Gastrocnemius medialis (tissue), 4 donors: ENCODE results near the gene RASA3. TPM values are rescaled to one million over a fixed set of nuclear protein-coding genes. Genes with fewer than 3 reads are reported as not detected.

ENCODE experiments used
- ATAC-seq, 2 donors: fragments of 150-250 bp; one replicate each; pipeline ENCODE4 v1.9.1; 2016
- DNase-seq, 2 donors: peaks; one replicate each; pipeline ENCODE4 v3.0.0-alpha.2; 2019
- H3K27ac ChIP-seq, 4 donors: fragments of 200-600 bp; sonication (generic); 1 replicate in 1 of 4; 2 replicates in 3 of 4; pipeline ENCODE4 v1.5.1; 2016 to 2018; ENCODE audit warnings: mild to moderate bottlenecking in 2 of 4, moderate library complexity in 1 of 4
- H3K27me3 ChIP-seq, 3 donors: fragments of 200-600 bp; sonication (generic) in 2 of 3; 1 replicate in 1 of 3; 2 replicates in 2 of 3; pipeline versions ENCODE4 v1.5.1 to v1.6.0; 2016 to 2019; ENCODE audit warnings: mild to moderate bottlenecking in 1 of 3, moderate library complexity in 1 of 3
- H3K36me3 ChIP-seq, 2 donors: fragments of 200-600 bp; sonication (generic) in 1 of 2; one replicate each; pipeline ENCODE4 v1.5.1; 2017 to 2018
- H3K4me1 ChIP-seq, 2 donors: fragments of 200-600 bp; sonication (generic) in 1 of 2; one replicate each; pipeline ENCODE4 v1.5.1; 2016 to 2017; ENCODE audit warnings: mild to moderate bottlenecking in 2 of 2
- H3K4me3 ChIP-seq, 4 donors: fragments of 200-600 bp; sonication (generic) in 3 of 4; 1 replicate in 1 of 4; 2 replicates in 3 of 4; pipeline ENCODE4 v1.5.1; 2016 to 2019; ENCODE audit warnings: mild to moderate bottlenecking in 2 of 4
- H3K9me3 ChIP-seq, 3 donors: fragments of 200-600 bp; sonication (generic) in 2 of 3; 1 replicate in 1 of 3; 2 replicates in 2 of 3; pipeline ENCODE4 v1.5.1; 2016 to 2019
- POLR2A ChIP-seq, 2 donors: fragments of 450-650 bp; IDR thresholded peaks; one replicate each; pipeline ENCODE4 v1.6.1; 2017; ENCODE audit warnings: antibody characterized with exemption in 2 of 2, mild to moderate bottlenecking in 2 of 2, moderate library complexity in 2 of 2
- in situ Hi-C, 4 donors: fragments of 200-750 bp; cut with MboI; loops; one replicate each; pipeline versions ENCODE4 v1.15.0 to v1.8.0; 2017; ENCODE audit warnings: low sequenced_read_pairs in 4 of 4
- intact Hi-C: fragments of 100-400 bp; cut with DNase I; formaldehyde crosslinking; loops from one replicate; pipeline ENCODE4 v1.15.1; 2023; ENCODE audit warnings: low total_unique reads
- total RNA-seq, 4 donors: library from RNA; depleted of rRNA; stranded (reverse); fragments of >200 nt; gene quantifications; one replicate each; pipeline versions ENCODE4 v1.1.0 to v1.2.3, GENCODE V29; 2016
- TF ChIP-seq, protein P1 (sequence below), 5 experiments: fragments of 450-650 bp in 3 of 5; fragments of 200-600 bp in 2 of 5; sonication (generic) in 2 of 5; IDR thresholded peaks in 4 of 5; conservative IDR thresholded peaks in 1 of 5; 1 replicate in 4 of 5; 2 replicates in 1 of 5; pipeline ENCODE4 v1.5.1; 2016 to 2019; ENCODE audit warnings: antibody characterized with exemption in 5 of 5, mild to moderate bottlenecking in 3 of 5, moderate library complexity in 3 of 5

The RASA3 gene
- total RNA-seq, 4 donors from 2014 or later: 3.4 to 22.2 (median 10.8) TPM

DNA sequence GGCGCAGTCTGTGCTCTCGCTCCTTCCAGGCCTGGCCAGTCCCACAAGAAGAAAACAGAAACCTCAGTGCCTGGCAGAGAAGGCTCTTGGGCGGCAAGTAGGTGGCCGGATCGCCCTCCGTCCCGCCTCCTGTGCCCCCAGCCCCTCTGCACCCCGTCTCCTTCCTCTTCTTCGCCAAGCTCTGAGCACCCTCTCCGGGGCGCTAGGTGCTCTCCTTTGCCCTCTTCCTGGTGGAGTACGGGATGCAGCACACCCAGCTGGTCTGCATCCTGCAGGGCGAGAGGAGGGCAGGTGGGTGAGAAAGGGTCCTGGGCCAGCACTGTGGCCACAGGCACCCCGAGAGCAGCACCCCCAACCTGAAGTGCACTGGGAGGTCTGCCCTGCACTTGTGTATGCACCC, 175.9 kb downstream of the RASA3 start:
- no peak for DNase-seq
- ATAC-seq: no peak
- H3K4me1 ChIP-seq: no peaks in the 10 kb centered on the region
- TF ChIP-seq, protein P1, sequence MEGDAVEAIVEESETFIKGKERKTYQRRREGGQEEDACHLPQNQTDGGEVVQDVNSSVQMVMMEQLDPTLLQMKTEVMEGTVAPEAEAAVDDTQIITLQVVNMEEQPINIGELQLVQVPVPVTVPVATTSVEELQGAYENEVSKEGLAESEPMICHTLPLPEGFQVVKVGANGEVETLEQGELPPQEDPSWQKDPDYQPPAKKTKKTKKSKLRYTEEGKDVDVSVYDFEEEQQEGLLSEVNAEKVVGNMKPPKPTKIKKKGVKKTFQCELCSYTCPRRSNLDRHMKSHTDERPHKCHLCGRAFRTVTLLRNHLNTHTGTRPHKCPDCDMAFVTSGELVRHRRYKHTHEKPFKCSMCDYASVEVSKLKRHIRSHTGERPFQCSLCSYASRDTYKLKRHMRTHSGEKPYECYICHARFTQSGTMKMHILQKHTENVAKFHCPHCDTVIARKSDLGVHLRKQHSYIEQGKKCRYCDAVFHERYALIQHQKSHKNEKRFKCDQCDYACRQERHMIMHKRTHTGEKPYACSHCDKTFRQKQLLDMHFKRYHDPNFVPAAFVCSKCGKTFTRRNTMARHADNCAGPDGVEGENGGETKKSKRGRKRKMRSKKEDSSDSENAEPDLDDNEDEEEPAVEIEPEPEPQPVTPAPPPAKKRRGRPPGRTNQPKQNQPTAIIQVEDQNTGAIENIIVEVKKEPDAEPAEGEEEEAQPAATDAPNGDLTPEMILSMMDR (IDR thresholded peaks at IDR 0.05 in 4 of 5, conservative IDR thresholded peaks at IDR 0.05 in 1 of 5): no peak
- no peak for TF ChIP-seq POLR2A (IDR thresholded peaks at IDR 0.05)
- H3K9me3 ChIP-seq: no peaks in the 10 kb centered on the region
- H3K27ac ChIP-seq: no peak overlapping the region
- H3K4me3 ChIP-seq: no peak overlapping the region
- intact Hi-C loops (no loop called here), in situ Hi-C loops (no loop called here)
- H3K27me3 ChIP-seq: no peaks in the 10 kb centered on the region
- H3K36me3 ChIP-seq: peaks cover 0 to 8% of the 10 kb centered on the region in 2 donors

DNA sequence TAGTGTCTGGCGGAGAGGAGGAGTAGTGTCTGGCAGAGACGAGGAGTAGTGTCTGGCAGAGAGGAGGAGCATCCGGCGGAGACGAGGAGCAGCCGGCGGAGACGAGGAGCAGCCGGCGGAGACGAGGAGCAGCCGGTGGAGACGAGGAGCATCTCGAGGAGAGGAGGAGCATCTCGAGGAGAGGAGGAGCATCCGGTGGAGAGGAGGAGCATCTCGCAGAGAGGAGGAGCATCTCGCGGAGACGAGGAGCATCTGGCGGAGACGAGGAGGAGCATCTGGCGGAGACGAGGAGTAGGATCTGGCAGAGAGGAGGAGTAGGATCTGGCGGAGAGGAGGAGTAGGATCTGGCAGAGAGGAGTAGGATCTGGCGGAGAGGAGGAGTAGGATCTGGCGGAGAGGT, 176.7 kb downstream of the RASA3 start:
- TF ChIP-seq, protein P1 (IDR thresholded peaks at IDR 0.05 in 4 of 5, conservative IDR thresholded peaks at IDR 0.05 in 1 of 5): no peak
- TF ChIP-seq POLR2A (IDR thresholded peaks at IDR 0.05): no peak
- no peak for DNase-seq
- H3K4me1 ChIP-seq: peaks cover 4 to 7% of the 10 kb centered on the region in 2 donors
- no peak for ATAC-seq
- H3K36me3 ChIP-seq: peaks cover 0 to 8% of the 10 kb centered on the region in 2 donors
- no peaks in the 10 kb centered on the region for H3K9me3 ChIP-seq
- in situ Hi-C loops: no loop called here
- H3K27me3 ChIP-seq: no peaks in the 10 kb centered on the region
- intact Hi-C loops: no loop called here
- H3K27ac ChIP-seq: no peak overlapping the region
- no peak overlapping the region for H3K4me3 ChIP-seq

DNA sequence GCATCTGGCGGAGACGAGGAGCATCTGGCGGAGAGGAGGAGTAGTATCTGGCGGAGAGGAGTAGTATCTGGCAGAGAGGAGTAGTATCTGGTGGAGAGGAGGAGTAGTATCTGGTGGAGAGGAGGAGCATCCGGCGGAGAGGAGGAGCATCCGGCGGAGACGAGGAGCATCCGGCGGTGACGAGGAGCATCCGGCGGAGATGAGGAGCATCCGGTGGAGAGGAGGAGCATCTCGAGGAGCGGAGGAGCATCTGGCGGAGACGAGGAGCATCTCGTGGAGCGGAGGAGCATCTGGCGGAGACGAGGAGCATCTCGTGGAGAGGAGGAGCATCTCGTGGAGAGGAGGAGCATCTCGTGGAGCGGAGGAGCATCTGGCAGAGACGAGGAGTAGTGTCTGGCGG, 177.2 kb downstream of the RASA3 start:
- in situ Hi-C loops: no loop called here
- H3K4me3 ChIP-seq: no peak overlapping the region
- no peak for DNase-seq

DNA sequence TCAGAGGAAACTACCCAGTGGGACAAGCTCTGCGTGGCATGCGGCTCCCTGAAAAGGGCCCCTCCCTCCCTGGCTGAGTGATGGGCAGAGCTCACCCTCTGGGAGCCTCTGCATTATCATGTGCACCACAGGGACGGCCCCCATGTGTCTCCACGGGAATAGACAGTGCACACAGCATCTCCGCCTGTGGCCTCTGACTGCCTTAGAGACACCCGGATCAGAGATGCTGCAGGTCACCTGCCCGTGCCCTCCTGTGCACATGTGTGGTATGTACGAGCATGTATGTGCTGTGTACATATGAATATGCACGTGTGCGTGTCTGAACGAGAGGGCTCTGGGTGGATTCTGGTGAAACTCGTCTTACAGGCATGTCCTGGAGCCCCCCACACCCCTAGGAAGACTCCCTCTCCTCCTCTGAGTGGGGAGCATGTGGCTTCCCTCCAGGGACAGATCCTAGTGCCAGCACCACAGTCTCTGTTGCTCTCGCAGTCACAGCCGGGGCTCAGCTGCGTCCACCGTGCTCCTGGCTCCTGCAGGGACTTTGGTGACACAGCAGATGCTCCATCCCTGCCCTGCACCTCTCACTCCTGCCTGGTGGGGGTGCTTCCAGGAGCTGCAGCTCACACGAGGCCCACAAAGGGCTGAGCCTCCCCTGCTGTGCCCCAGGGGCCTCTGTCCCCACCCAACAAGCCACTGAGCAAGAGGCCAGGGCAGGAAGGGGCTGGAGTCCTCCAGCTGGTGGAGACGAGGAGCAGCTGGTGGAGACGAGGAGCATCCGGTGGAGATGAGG, 178.2 kb downstream of the RASA3 start:
- TF ChIP-seq POLR2A (IDR thresholded peaks at IDR 0.05): no peak
- TF ChIP-seq, protein P1 (IDR thresholded peaks at IDR 0.05 in 4 of 5, conservative IDR thresholded peaks at IDR 0.05 in 1 of 5): no peak
- intact Hi-C loops: no loop called here
- no peak overlapping the region for H3K27ac ChIP-seq
- DNase-seq: no peak
- in situ Hi-C loops: no loop called here
- no peaks in the 10 kb centered on the region for H3K27me3 ChIP-seq
- peaks cover 0 to 8% of the 10 kb centered on the region in 2 donors for H3K36me3 ChIP-seq
- ATAC-seq: no peak
- no peak overlapping the region for H3K4me3 ChIP-seq
- H3K4me1 ChIP-seq: peaks cover 4 to 7% of the 10 kb centered on the region in 2 donors
- H3K9me3 ChIP-seq: no peaks in the 10 kb centered on the region

More for the DNA sequence above, 177.2 kb downstream of the RASA3 start:
- intact Hi-C loops: no loop called here
- no peak overlapping the region for H3K27ac ChIP-seq
- ATAC-seq: no peak
- H3K36me3 ChIP-seq: peaks cover 0 to 8% of the 10 kb centered on the region in 2 donors
- H3K9me3 ChIP-seq: no peaks in the 10 kb centered on the region
- H3K4me1 ChIP-seq: peaks cover 4 to 7% of the 10 kb centered on the region in 2 donors
- no peaks in the 10 kb centered on the region for H3K27me3 ChIP-seq
- TF ChIP-seq, protein P1 (IDR thresholded peaks at IDR 0.05 in 4 of 5, conservative IDR thresholded peaks at IDR 0.05 in 1 of 5): no peak
- no peak for TF ChIP-seq POLR2A (IDR thresholded peaks at IDR 0.05)
